Fibroblast of skin of right quadriceps (primary cell): ENCODE results near the gene CKAP2L.

Experiments used
- DNase-seq: peaks from one replicate; pipeline ENCODE4 v3.0.0-alpha.2; 2013

Gene CKAP2L, protein sequence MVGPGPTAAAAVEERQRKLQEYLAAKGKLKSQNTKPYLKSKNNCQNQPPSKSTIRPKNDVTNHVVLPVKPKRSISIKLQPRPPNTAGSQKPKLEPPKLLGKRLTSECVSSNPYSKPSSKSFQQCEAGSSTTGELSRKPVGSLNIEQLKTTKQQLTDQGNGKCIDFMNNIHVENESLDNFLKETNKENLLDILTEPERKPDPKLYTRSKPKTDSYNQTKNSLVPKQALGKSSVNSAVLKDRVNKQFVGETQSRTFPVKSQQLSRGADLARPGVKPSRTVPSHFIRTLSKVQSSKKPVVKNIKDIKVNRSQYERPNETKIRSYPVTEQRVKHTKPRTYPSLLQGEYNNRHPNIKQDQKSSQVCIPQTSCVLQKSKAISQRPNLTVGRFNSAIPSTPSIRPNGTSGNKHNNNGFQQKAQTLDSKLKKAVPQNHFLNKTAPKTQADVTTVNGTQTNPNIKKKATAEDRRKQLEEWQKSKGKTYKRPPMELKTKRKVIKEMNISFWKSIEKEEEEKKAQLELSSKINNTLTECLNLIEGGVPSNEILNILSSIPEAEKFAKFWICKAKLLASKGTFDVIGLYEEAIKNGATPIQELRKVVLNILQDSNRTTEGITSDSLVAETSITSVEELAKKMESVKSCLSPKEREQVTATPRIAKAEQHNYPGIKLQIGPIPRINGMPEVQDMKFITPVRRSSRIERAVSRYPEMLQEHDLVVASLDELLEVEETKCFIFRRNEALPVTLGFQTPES

GRCh38 chr2:112764071-112765044 lies at the start of gene CKAP2L:
Gene CKAP2L (minus strand): TSS chr2:112764609. CDS start chr2:112764598, 11 bp downstream.
- DNase-seq = peak; percentile 98

DNA sequence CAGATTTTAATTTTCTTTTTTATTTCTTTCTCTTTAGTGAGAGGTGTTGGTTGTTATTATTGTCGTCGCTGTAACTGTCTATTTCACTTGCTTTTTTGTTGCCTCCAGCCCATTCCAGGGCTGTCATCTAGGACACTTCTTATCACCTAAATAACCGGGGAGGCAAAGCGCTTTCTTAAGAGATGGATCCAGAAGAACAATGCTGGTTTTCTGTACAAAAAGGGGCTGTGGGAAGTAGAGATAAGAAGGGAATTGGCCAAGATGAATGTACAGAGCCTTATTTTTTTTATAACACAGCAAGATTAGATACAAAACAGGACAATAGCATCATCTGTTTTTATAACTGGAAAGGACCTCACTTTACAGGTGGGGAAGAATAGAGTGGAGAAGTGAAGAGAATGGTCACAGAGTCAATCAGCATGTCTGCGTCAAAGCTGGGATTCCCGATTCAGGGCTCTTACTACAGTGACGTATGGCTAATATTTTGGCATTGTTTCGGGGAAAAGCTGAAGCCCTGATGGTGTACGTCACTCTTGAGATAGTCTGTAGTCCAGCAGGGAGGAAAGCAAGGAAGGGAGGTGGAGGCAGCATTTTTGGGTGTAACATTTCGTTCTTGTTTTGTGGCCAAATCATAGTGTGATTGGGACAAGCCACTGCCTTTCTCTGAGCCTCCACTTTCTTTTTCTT lies 49.0 kb upstream of the CKAP2L start:
- no peak for DNase-seq

DNA sequence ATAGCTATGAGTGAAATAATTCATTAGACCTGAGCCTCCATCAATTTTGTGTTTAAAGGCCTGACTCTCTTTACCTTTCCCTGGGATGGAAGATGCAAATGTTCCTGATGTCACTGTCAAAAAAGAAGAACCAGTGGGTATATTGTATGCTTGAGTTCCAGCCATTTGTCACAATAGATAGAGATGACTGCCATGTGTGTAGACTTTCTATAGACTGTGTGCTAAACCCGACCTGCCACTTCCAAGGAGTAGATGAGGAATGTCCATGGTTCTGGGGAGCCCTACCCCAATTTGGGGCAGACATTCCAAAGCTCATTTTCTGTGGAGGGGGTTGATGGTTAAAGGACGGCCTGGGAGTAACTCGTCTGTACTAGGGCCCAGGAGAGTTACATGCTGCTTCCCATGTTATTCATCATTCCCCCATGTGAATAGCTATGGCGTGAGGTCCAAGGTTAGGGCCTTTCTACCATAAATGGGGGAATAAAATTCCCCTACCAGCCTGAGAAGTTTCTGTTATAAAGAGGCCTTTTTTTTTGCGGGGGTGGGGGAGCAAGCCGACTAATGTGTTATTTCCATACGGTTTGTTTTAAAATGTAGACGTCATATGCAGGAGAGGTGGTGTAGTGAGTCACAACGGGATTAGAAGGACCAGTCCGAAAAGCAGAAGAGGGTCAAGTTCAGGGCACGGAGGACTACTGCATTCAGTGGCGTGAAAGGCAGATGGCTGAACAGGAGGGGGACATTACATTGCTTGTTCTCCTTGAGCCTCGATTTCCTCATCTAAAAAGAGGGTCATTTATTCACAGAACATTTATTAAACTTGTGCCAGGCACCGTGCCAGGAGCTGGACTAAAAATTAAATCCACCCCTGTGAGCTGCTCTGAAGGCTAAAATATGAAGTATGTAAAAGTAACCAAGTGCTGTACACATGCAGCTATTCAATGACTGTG lies 48.2 kb upstream of the CKAP2L start:
- peak; percentile 93 for DNase-seq

GRCh38 chr2:112811841-112812306 lies 47.5 kb upstream of the CKAP2L start:
- peak; percentile 92 for DNase-seq

DNA sequence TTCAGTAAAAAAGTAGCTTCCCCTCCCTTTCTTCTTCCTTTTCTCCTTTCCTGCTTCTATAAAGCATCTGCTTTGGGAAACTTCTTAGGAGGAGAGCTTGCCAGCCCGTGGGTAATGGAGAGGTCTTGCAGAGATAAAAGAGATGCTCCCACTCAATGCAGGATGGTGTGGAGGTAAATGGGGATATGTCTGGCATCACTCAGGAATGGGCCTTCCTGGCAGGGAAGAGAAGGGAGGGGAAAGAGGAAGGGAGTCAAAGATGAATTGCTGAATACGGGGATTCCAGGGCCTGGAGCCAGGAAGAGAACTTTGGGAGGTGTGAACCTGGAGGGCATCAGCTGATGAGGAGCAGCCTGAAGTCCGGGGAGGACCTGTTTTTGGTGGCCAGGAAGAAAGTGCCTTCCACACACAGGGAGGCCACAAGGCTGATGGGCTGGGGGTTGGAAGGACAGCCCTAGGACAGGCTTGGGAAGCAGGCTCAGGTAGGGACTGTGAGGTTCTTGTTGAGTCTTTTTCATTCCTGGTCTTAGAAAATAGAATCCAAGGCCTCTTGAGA lies 46.9 kb upstream of the CKAP2L start:
- DNase-seq = no peak

DNA sequence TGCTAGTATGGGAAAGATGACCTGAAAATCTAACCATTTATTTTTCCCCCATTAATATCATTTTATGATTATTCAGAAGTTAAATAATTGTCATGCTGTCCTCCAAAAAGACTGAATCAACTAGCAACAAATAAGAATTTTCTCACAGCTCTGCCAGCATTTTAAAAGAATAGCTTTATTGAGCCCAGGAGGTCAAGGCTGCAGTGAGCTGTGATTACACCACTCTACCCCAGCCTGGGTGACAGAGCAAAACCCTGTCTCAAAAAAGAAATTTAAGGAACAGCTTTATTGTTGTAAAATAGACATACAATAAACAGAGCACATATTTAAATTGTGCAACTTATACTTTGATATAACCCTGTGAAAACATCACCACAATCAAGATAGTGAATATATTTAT lies 44.7 kb upstream of the CKAP2L start:
- DNase-seq = no peak

DNA sequence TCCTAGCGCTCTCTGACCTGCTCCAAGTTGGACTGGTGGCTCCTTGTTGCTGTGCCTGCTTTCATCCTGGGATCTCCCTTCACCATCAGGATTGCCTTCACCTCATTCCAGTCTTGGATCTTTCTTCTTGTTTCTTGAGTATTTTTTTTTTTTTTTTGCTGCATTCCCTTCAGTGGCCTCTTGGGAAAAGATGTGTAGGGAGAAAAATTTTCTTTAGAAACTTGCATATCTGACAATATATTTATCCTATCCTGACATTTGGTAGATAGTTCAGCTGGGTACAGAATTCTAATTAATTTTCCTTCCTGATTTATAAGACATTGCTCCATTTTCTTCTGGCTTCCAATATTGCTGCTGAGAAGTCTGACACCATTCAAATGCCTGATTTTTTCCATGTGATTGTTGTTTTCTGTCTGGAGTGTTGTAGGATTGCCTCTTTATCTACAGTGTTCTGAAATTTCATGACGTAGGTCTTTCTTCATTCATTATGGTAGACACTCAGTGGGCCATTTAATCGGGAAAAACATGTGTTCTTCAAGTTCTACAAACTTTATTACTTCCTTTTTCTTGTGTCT lies 42.9 kb upstream of the CKAP2L start:
- DNase-seq = no peak

GRCh38 chr2:112805542-112805941 lies 41.1 kb upstream of the CKAP2L start:
- no peak for DNase-seq

- DNase-seq = peak; percentile 89
Measured at GRCh38 chr2:112803691-112804521, 39.5 kb upstream of the CKAP2L start.

DNA sequence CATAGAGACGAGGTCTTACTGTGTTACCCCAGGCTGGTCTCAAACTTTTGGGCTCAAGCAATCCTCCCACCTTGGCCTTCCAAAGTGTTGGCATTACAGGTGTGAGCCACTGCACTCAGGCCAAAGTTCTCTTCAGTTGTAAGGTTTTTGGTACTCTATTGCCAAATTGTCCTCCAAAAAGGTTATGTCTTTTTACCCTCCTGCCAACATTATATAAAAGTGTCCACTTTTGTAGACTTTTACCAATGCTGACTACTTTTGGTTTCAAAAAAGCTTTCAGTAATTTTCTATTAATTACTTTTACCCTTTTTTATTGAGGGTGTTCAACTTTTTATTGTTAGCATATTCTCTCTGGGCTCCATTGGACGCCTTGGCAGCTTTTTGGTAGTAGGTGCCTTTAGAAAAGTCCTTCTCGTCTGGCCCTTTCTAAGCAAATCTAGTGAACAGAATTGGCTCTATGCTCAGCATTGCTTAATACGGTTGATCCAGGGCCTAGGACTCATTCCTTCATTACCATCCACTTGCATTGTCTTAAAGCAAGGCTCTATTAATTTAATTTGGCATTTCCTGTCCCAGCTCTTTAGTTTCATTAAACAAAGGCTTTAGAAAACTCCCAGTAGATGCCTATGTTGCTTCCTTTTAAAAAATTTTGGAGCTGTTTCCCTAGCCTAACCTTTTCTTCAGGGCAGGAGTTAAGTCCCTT lies 36.6 kb upstream of the CKAP2L start:
- DNase-seq = no peak

- no peak for DNase-seq
Measured at GRCh38 chr2:112798979-112799975, 34.9 kb upstream of the CKAP2L start.

GRCh38 chr2:112796486-112796885 lies 32.1 kb upstream of the CKAP2L start:
- DNase-seq = no peak

- DNase-seq = no peak
Measured at GRCh38 chr2:112795774-112796173, 31.4 kb upstream of the CKAP2L start.

- no peak for DNase-seq
Measured at GRCh38 chr2:112794841-112795240, 30.4 kb upstream of the CKAP2L start.

GRCh38 chr2:112794131-112794733 lies 29.8 kb upstream of the CKAP2L start:
- DNase-seq = peak; percentile 85

- peak; percentile 20 for DNase-seq
Measured at GRCh38 chr2:112793449-112793978, 29.1 kb upstream of the CKAP2L start.

DNA sequence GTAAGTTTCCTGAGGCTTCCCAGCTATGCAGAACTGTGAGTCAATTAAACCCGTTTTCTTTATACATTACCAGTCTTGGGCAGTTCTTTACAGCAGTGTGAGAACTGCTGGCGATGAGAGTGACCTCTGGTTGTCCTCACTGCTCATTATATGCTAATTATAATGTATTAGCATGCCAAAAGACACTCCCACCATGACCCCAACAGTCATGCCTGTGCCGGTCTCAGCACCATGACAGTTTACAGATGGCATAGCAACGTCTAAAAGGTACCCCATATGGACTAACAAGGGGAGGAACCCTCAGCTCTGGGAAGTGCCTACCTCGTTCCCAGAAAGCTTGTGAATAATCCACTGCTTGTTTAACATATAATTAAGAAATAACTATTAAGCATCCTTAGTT lies 28.0 kb upstream of the CKAP2L start:
- DNase-seq = no peak
